Retina (tissue), 1 donor: ENCODE measurements around the gene PIAS4.
A peak's percentile ranks its signal among the peaks of the same experiment; 100 is the strongest.
"Not testable (repeated sequence)": the region's sequence is repeated elsewhere in the genome, so short reads cannot be mapped to it uniquely, and the experiment has no call there.

Source experiments
- DNase-seq: peaks from one replicate; pipeline ENCODE4 v3.0.0-alpha.2; 2016

Gene PIAS4

GRCh38 chr19:4007021-4007835 lies at the start of gene PIAS4:
Gene PIAS4 (plus strand): TSS chr19:4007736. CDS start chr19:4007761, 25 bp downstream.
- DNase-seq: peak; percentile 98

DNA sequence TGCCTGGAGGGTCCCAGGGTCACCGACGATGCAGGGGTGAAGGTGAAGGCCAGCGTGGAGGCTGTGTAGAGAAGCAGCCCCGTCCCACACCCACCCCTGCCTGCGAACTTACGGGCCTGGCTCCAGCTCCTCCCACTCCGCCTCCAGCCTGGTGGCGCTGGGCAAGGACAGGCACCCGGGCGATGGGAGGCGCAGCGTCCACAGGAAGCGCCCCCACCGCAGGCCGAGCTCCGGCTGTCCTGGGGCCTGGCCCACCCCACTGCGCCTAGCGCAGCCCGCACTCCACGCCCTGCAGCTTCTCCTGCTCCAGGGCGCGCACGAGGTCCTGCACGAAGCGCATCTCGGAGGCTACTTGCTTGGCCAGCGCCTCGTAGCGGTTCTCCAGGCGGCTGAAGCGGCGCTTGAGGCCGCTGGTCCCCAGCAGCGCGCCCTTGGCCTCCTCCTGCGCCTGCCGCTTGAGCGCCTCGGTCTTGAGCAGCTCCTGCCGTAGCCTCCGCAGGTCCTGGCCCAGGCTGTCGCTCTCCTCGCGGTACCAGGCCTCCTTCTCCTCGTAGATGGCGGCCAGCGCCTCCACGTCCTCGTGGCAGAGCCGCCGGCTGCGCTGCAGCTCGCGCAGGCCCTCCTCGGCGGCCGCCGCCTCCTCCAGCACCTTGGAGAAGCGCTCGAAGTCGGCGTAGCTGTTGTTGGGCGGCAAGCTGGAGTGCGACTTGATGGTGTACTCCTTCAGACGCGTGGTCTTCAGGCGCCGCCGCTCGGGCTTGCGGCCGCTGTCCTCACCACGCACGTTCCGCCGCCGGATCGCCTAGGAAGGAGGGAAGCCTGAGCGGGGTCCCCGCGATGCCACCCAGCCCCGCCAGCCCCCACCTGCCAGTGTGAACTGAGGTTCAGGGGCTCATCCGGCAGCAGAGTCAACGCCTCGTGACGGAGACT lies 48.4 kb upstream of the PIAS4 start:
- no peak for DNase-seq

GRCh38 chr19:3959766-3960131 lies 47.8 kb upstream of the PIAS4 start:
- DNase-seq: no peak

DNA sequence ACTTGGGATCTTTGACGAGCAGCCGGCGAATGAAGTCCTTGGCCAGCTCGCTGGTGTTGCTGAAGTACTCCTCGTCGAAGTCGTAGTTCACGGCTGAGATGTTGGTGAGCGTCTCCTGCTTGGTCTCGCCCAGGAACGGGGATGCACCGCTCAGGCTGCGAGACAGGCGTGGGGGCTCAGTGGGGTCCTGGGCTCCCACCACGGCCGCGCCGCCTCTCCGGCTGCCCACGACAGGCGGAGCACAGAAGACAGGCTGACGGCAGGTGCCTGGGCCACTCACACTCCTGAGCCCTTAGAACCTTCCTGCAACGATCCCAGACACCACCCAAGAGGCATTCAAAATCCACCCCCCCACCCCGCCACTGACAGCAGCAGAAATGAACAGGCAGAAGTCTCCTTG lies 46.5 kb upstream of the PIAS4 start:
- no peak for DNase-seq

GRCh38 chr19:3963458-3964255 lies 43.9 kb upstream of the PIAS4 start:
- no peak for DNase-seq

- no peak for DNase-seq
Observed at GRCh38 chr19:3964256-3965194, 43.0 kb upstream of the PIAS4 start.

GRCh38 chr19:3966051-3967017 lies 41.2 kb upstream of the PIAS4 start:
- no peak for DNase-seq

DNA sequence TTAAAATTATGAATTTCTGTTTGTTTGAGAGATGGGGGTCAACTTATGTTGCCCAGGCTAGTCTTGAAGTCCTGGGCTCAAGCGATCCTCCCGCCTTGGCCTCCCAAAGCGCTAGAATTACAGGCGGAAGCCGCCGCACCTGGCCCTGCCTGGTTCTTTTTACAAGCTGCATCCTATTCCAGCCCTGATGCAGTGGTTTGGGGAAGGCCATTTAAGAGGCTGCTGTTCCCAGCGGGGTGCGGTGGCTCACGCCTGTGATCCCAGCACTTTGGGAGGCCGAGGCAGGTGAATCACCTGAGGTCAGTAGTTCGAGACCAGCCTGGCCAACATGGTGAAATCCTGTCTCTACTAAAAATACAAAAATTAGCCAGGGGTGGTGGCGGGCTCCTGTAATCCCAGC lies 39.6 kb upstream of the PIAS4 start:
- not testable (repeated sequence) for DNase-seq

GRCh38 chr19:3968556-3969434 lies 38.7 kb upstream of the PIAS4 start:
- peak; percentile 66 for DNase-seq

GRCh38 chr19:3969435-3970312 lies 37.9 kb upstream of the PIAS4 start:
- DNase-seq: peak; percentile 25

GRCh38 chr19:3970313-3970807 lies 37.2 kb upstream of the PIAS4 start:
- DNase-seq: peak; percentile 23

- peak; percentile 95 for DNase-seq
Observed at GRCh38 chr19:3970808-3971598, 36.5 kb upstream of the PIAS4 start, which contains the start of gene DAPK3. Gene DAPK3 (minus strand): TSS chr19:3971099. CDS start chr19:3969735, 1,364 bp downstream.

DNA sequence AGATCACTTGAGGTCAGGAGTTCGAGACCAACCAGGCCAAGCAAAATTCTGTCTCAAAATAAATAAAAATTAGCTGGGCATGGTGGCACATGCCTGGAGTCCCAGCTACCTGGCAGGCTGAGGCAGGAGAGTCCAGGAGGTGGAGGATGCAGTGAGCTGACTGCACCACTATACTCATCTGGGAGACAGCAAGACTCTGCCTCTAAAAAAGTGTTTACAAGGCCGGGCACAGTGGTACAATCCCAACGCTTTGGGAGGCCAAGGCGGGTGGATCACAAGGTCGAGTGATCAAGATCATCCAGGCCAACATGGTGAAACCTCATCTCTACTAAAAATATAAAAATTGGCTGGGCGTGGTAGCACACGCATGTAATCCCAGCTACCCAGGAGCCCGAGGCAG lies 32.4 kb upstream of the PIAS4 start:
- DNase-seq: no peak

DNA sequence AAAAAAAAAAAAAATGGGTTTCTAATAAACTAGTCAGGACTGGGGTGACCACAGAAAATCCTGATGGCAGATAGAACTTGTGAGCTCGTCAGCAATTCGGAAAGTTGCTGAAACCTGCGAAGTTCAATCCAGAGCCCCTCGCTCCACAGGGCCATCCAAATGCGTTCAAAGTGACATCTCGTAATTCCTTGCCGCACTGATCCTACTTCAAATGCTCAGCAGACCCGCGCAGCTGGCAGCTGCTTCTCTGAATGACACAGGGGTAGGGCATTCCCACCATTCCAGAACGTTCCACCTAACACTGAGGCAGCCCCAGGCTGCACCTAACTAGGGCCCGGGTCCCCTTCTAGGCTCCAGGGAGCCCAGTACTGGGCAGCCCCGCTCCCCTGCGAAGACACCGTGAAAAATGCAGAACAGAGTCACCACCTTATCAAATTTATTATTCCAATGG lies 31.9 kb upstream of the PIAS4 start:
- DNase-seq: no peak

DNA sequence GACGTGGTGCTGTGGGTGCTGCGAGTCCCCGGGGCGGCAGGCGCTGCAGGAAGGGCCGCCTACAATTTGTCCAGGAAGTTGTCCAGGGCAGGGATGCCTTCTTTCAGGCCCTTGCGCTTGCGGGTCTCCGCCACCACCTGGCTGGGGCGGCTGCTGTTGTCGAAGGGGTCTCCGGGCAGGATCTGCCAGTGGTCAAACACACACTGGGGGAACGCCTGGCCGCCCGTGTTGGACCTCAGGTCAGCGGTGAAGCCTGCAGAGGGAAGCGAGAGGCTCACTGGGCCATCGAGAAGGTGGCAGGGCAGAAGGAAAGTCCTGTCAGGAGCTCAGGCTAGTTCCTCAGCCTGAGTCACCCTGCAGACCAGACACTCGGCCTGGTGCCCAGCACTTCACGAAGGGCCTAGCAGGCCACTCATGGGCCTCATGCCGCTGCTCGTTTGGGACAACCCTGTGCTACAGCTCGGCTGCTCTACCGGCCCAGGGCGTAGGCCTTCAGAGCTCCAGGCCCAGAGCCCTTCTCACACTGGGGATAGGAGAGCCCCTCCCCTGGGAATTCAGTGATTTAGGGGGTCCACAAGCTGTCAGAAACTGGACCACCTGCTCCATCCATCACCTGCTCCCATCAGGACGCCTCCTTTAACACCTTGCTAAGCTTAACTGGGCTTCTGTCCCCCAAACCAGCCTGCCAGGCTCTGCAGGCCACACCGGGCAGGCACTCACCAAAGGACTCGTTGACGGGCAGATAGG lies 30.9 kb upstream of the PIAS4 start:
- no peak for DNase-seq
